ENCODE measurements around the gene LPIN1. TPM values are rescaled to one million over a fixed set of nuclear protein-coding genes. Genes with fewer than 3 reads are reported as not detected.

The LPIN1 gene
- total and polyA plus RNA-seq, 2 experiments from 2014 or later, result 34.5 to 35.3 TPM

DNA sequence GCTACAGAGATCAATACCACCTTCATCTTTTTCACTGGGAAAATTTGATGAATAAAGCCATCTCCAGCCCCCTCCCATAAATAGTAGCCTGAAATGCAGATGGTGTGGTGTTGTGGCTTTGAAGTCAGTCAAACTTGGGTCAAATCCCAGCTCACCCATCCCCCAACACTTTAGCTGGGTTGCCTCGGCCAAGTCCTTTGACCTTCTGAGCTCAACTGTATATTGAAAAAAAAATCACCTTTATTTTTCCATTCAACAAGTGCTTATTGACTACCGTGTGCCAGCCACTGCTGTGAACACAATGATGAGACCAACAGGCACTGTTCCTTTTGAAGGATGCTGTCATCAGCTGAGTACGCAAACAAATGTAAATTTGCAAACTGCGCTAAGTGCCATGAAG, 41.4 kb upstream of the LPIN1 start:
- Histone ChIP-seq H3K27ac (no peak overlapping the region), H3K4me2 (no peak overlapping the region), H3K4me3 (no peak overlapping the region), H2AFZ (no peak overlapping the region), H3K4me1 (ENCODE audit: insufficient read depth) (no peaks in the 10 kb centered on the region), H3K9me2 (replicated peaks; ENCODE audit: insufficient read depth) (no peaks in the 10 kb centered on the region), H4K20me1 (ENCODE audit: insufficient read depth, poor library complexity, severe bottlenecking) (no peaks in the 10 kb centered on the region), H3K79me2 (no peaks in the 10 kb centered on the region), H3K27me3 (no peaks in the 10 kb centered on the region), H3K36me3 (replicated peaks; ENCODE audit: insufficient read depth, low read depth) (no peaks in the 10 kb centered on the region), H3K9me3 (ENCODE audit: low read depth) (no peaks in the 10 kb centered on the region)
- TF ChIP-seq EZH2 (IDR thresholded peaks at IDR 0.05; ENCODE audit: borderline replicate concordance) (no peak), CTCF (IDR thresholded peaks at IDR 0.05; ENCODE audit: poor library complexity) (no peak), EZH2phosphoT487 (IDR thresholded peaks at IDR 0.05; ENCODE audit: low read depth, severe bottlenecking, unreplicated experiment) (no peak)
- no peak for DNase-seq (ENCODE audit: low spot score)
- WGBS (ENCODE audit: low lambda C conversion rate, missing lambda C conversion rate), result 92% methylated on average over 4 of the region's 4 CpGs

GRCh38 chr2:11705711-11706110, 40.7 kb upstream of the LPIN1 start:
- Histone ChIP-seq H3K9me2 (replicated peaks; ENCODE audit: insufficient read depth) (no peaks in the 10 kb centered on the region), H3K27me3 (no peaks in the 10 kb centered on the region), H3K4me3 (no peak overlapping the region), H3K4me2 (no peak overlapping the region), H3K79me2 (no peaks in the 10 kb centered on the region), H4K20me1 (ENCODE audit: insufficient read depth, poor library complexity, severe bottlenecking) (no peaks in the 10 kb centered on the region), H3K36me3 (replicated peaks; ENCODE audit: insufficient read depth, low read depth) (no peaks in the 10 kb centered on the region), H3K4me1 (ENCODE audit: insufficient read depth) (peaks cover 4% of the 10 kb centered on the region), H3K9me3 (ENCODE audit: low read depth) (no peaks in the 10 kb centered on the region), H2AFZ (no peak overlapping the region), H3K27ac (no peak overlapping the region)
- DNase-seq (ENCODE audit: low spot score), result no peak
- TF ChIP-seq EZH2 (IDR thresholded peaks at IDR 0.05; ENCODE audit: borderline replicate concordance) (no peak), CTCF (IDR thresholded peaks at IDR 0.05; ENCODE audit: poor library complexity) (no peak), EZH2phosphoT487 (IDR thresholded peaks at IDR 0.05; ENCODE audit: low read depth, severe bottlenecking, unreplicated experiment) (no peak)
- 96% methylated on average over 3 of the region's 3 CpGs for WGBS (ENCODE audit: low lambda C conversion rate, missing lambda C conversion rate)

- TF ChIP-seq EZH2phosphoT487 (IDR thresholded peaks at IDR 0.05; ENCODE audit: low read depth, severe bottlenecking, unreplicated experiment) (no peak), EZH2 (IDR thresholded peaks at IDR 0.05; ENCODE audit: borderline replicate concordance) (no peak), CTCF (IDR thresholded peaks at IDR 0.05; ENCODE audit: poor library complexity) (no peak)
- Histone ChIP-seq H3K27ac (no peak overlapping the region), H3K4me3 (no peak overlapping the region), H3K4me1 (ENCODE audit: insufficient read depth) (peaks cover 11% of the 10 kb centered on the region), H3K36me3 (replicated peaks; ENCODE audit: insufficient read depth, low read depth) (no peaks in the 10 kb centered on the region), H3K4me2 (no peak overlapping the region), H3K9me2 (replicated peaks; ENCODE audit: insufficient read depth) (no peaks in the 10 kb centered on the region), H2AFZ (no peak overlapping the region), H4K20me1 (ENCODE audit: insufficient read depth, poor library complexity, severe bottlenecking) (no peaks in the 10 kb centered on the region), H3K9me3 (ENCODE audit: low read depth) (no peaks in the 10 kb centered on the region), H3K27me3 (no peaks in the 10 kb centered on the region), H3K79me2 (no peaks in the 10 kb centered on the region)
- 88% methylated on average over 3 of the region's 3 CpGs for WGBS (ENCODE audit: low lambda C conversion rate, missing lambda C conversion rate)
- DNase-seq (ENCODE audit: low spot score), result no peak
Measured at GRCh38 chr2:11708106-11708505, 38.3 kb upstream of the LPIN1 start.

DNA sequence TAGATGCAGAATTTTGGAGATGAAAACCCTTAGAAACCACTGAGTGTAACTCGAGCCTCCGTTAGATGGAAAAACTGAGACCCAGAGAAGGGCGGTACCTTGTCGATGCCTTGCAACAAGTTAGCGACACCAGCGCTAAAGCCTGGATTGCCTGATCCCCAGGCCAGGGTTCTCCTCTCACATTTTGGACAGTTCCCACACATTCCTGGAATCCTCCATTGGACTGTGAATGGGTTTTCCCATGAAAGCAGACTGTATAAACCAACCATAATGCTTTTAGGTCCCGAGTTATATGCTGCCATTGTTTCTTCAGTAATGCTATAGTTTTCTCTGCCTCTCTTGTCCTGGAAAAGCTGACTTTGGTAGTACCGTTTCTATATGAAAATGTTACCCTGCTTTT, 37.1 kb upstream of the LPIN1 start:
- Histone ChIP-seq H3K27ac (no peak overlapping the region), H3K9me3 (ENCODE audit: low read depth) (no peaks in the 10 kb centered on the region), H2AFZ (no peak overlapping the region), H3K9me2 (replicated peaks; ENCODE audit: insufficient read depth) (no peaks in the 10 kb centered on the region), H3K36me3 (replicated peaks; ENCODE audit: insufficient read depth, low read depth) (no peaks in the 10 kb centered on the region), H3K79me2 (no peaks in the 10 kb centered on the region), H3K4me1 (ENCODE audit: insufficient read depth) (peaks cover 11% of the 10 kb centered on the region), H4K20me1 (ENCODE audit: insufficient read depth, poor library complexity, severe bottlenecking) (no peaks in the 10 kb centered on the region), H3K27me3 (no peaks in the 10 kb centered on the region), H3K4me2 (no peak overlapping the region), H3K4me3 (no peak overlapping the region)
- no peak for DNase-seq (ENCODE audit: low spot score)
- TF ChIP-seq EZH2phosphoT487 (IDR thresholded peaks at IDR 0.05; ENCODE audit: low read depth, severe bottlenecking, unreplicated experiment), result no peak
- TF ChIP-seq CTCF (IDR thresholded peaks at IDR 0.05; ENCODE audit: poor library complexity), result no peak
- TF ChIP-seq EZH2 (IDR thresholded peaks at IDR 0.05; ENCODE audit: borderline replicate concordance), result no peak
- WGBS (ENCODE audit: low lambda C conversion rate, missing lambda C conversion rate), result 95% methylated on average over 8 of the region's 8 CpGs
